HG02798 (cell line): ENCODE measurements around the gene OTUD1.
A peak's percentile ranks its signal among the peaks of the same experiment; 100 is the strongest.
"Not testable (repeated sequence)": the region's sequence is repeated elsewhere in the genome, so short reads cannot be mapped to it uniquely, and the experiment has no call there.

Experiments used
- ATAC-seq: cut with Tn5 transposase; IDR thresholded peaks from one replicate; pipeline ENCODE4 v1.9.1; 2021; ENCODE audit warnings: mild to moderate bottlenecking; ENCODE audit not compliant: unreplicated experiment, poor library complexity

The OTUD1 gene

GRCh38 chr10:23438547-23439451, at the start of gene OTUD1:
Gene OTUD1, plus strand, starts transcription at chr10:23439075. Its CDS starts 383 bp downstream, at chr10:23439458.
- ATAC-seq = peak; percentile 89

- ATAC-seq = not testable (repeated sequence)
Measured at GRCh38 chr10:23390408-23390807, 48.5 kb upstream of the OTUD1 start.

- ATAC-seq = no peak
Measured at GRCh38 chr10:23390809-23391208, 48.1 kb upstream of the OTUD1 start.

GRCh38 chr10:23391821-23392220, 47.1 kb upstream of the OTUD1 start:
- no peak for ATAC-seq

GRCh38 chr10:23395017-23395416, 43.9 kb upstream of the OTUD1 start:
- no peak for ATAC-seq

GRCh38 chr10:23396695-23397094, 42.2 kb upstream of the OTUD1 start:
- no peak for ATAC-seq

- no peak for ATAC-seq
Measured at GRCh38 chr10:23399701-23400144, 39.2 kb upstream of the OTUD1 start.

GRCh38 chr10:23402856-23403255, 36.0 kb upstream of the OTUD1 start:
- no peak for ATAC-seq

- no peak for ATAC-seq
Measured at GRCh38 chr10:23403278-23403677, 35.6 kb upstream of the OTUD1 start.

- ATAC-seq = no peak
Measured at GRCh38 chr10:23403719-23404118, 35.2 kb upstream of the OTUD1 start.

- ATAC-seq = no peak
Measured at GRCh38 chr10:23404461-23404980, 34.4 kb upstream of the OTUD1 start.

GRCh38 chr10:23405540-23405939, 33.3 kb upstream of the OTUD1 start:
- no peak for ATAC-seq

- no peak for ATAC-seq
Measured at GRCh38 chr10:23406409-23406808, 32.5 kb upstream of the OTUD1 start.

- no peak for ATAC-seq
Measured at GRCh38 chr10:23408330-23408976, 30.4 kb upstream of the OTUD1 start.

- peak; percentile 32 for ATAC-seq
Measured at GRCh38 chr10:23412223-23412622, 26.7 kb upstream of the OTUD1 start.

GRCh38 chr10:23413629-23414089, 25.2 kb upstream of the OTUD1 start:
- peak; percentile 89 for ATAC-seq

- no peak for ATAC-seq
Measured at GRCh38 chr10:23414658-23415057, 24.2 kb upstream of the OTUD1 start.

- ATAC-seq = no peak
Measured at GRCh38 chr10:23417254-23417653, 21.6 kb upstream of the OTUD1 start.

GRCh38 chr10:23418051-23418681, 20.7 kb upstream of the OTUD1 start:
- no peak for ATAC-seq

GRCh38 chr10:23419201-23419600, 19.7 kb upstream of the OTUD1 start:
- ATAC-seq = no peak
